K562 (cell line): ENCODE results near the gene SYCE1. TPM values are rescaled to one million over a fixed set of nuclear protein-coding genes. Genes with fewer than 3 reads are reported as not detected.

Source experiments
- ATAC-seq: fragments of 200-7000 bp; cut with Tn5 transposase; 3 replicates; pipeline ENCODE4 v1.9.1; 2020; ENCODE audit warnings: moderate library complexity
- BruUV-seq: library from RNA; stranded (reverse); fragments of 400-500 nt; replicated peaks from 2 replicates; lab custom pipeline; 2021; lab: Mats Ljungman, UMichigan
- CTCF ChIA-PET: fragments of 300-600 bp; formaldehyde crosslinking; extraction: SDS; loops from one replicate; lab custom pipeline; 2021; ENCODE audit warnings: low intra/inter-chr PET ratio; lab: Yijun Ruan, JAX
- POLR2A ChIA-PET: fragments of 300-600, 350-650 bp; sonication (Branson Sonifier 250); formaldehyde crosslinking; extraction: SDS; loops from one replicate; lab custom pipeline; 2021; ENCODE audit warnings: antibody characterized with exemption, inconsistent platforms; lab: Yijun Ruan, JAX
- DNase-seq, 4 experiments: peaks; one replicate each; pipeline versions ENCODE4 v3.0.0 to v3.0.0-alpha.2; 2011 to 2018; ENCODE audit warnings: low spot score in 3 of 4, mixed read lengths in 3 of 4; ENCODE audit errors: extremely low read depth in 1 of 4
- FAIRE-seq: peaks from 2 replicates; lab custom pipeline; 2011; peaks lifted over from hg19 to GRCh38; lab: Jason Lieb, UNC
- H2AFZ ChIP-seq: 2 replicates; pipeline ENCODE4 v1.6.0; 2011; ENCODE audit warnings: low read depth, low read length, control low read depth, inconsistent platforms
- H3K27ac ChIP-seq: fragments of 200-600 bp; 3 replicates; pipeline ENCODE4 v1.8.0; 2011; ENCODE audit warnings: low read depth, mild to moderate bottlenecking, control low read depth, inconsistent platforms, low read length, moderate library complexity, mixed read lengths; ENCODE audit errors: extremely low read depth
- H3K27me3 ChIP-seq, 2 experiments: fragments of 300-600 bp in 1 of 2; 2 replicates in 1 of 2; 3 replicates in 1 of 2; pipeline versions ENCODE4 v1.6.0 to v1.8.0; 2011; ENCODE audit warnings: inconsistent platforms in 2 of 2, low read length in 2 of 2, mild to moderate bottlenecking in 1 of 2, mixed read lengths in 1 of 2, moderate library complexity in 1 of 2; ENCODE audit not compliant: control insufficient read depth in 2 of 2, insufficient read depth in 2 of 2
- H3K36me3 ChIP-seq: fragments of 300-600 bp; 3 replicates; pipeline ENCODE4 v1.8.0; 2011; ENCODE audit warnings: mild to moderate bottlenecking, low read length, inconsistent platforms; ENCODE audit not compliant: control insufficient read depth, insufficient read depth
- H3K4me1 ChIP-seq, 2 experiments: fragments of 200-600 bp in 1 of 2; replicated peaks in 1 of 2; 2 replicates in 1 of 2; 3 replicates in 1 of 2; pipeline versions ENCODE4 v1.5.1 to v1.8.0; 2011; ENCODE audit warnings: inconsistent platforms in 2 of 2, low read length in 2 of 2, mild to moderate bottlenecking in 1 of 2, mixed read lengths in 1 of 2, moderate library complexity in 1 of 2; ENCODE audit not compliant: control insufficient read depth in 2 of 2, insufficient read depth in 2 of 2
- H3K4me2 ChIP-seq: 2 replicates; pipeline ENCODE4 v1.6.1; 2011; ENCODE audit warnings: low read length, control low read depth, inconsistent platforms, mixed read lengths; ENCODE audit not compliant: insufficient read depth
- H3K4me3 ChIP-seq: fragments of 200-600 bp; sonication (generic), shearing (Covaris generic); 2 replicates; pipeline ENCODE4 v1.5.1; 2016; ENCODE audit warnings: control low read depth, inconsistent platforms
- H3K79me2 ChIP-seq: fragments of 200-600 bp; 3 replicates; pipeline ENCODE4 v1.8.0; 2011; ENCODE audit warnings: low read length, inconsistent platforms; ENCODE audit not compliant: control insufficient read depth, insufficient read depth
- H3K9ac ChIP-seq, 2 experiments: 2 replicates each; pipeline versions ENCODE4 v1.6.0 to v1.6.1; 2011; ENCODE audit warnings: low read depth in 2 of 2, low read length in 2 of 2, control low read depth in 1 of 2, inconsistent platforms in 1 of 2, mild to moderate bottlenecking in 1 of 2, mixed read lengths in 1 of 2; ENCODE audit not compliant: insufficient read depth in 1 of 2
- H3K9me1 ChIP-seq: one replicate; pipeline ENCODE4 v1.6.0; 2011; ENCODE audit warnings: inconsistent platforms, mild to moderate bottlenecking, low read length, moderate library complexity; ENCODE audit not compliant: control insufficient read depth, insufficient read depth
- H3K9me3 ChIP-seq: replicated peaks from 2 replicates; pipeline ENCODE4 v1.5.1; 2011; ENCODE audit warnings: low read depth, low read length, inconsistent platforms; ENCODE audit not compliant: control insufficient read depth, insufficient read depth
- H4K20me1 ChIP-seq: replicated peaks from 2 replicates; pipeline ENCODE4 v1.6.1; 2011; ENCODE audit warnings: low read length, inconsistent platforms, mixed read lengths; ENCODE audit not compliant: control insufficient read depth, insufficient read depth
- CHCHD3 ChIP-seq: fragments of 250-450 bp; sonication (Bioruptor Pico); IDR thresholded peaks from 2 replicates; pipeline ENCODE4 v2.1.2; 2022; ENCODE audit warnings: mild to moderate bottlenecking
- NFE2L1 ChIP-seq: fragments of 450-650 bp; IDR thresholded peaks from 2 replicates; pipeline ENCODE4 v1.6.1; 2016; ENCODE audit warnings: missing genetic modification characterization, low read depth, mild to moderate bottlenecking, missing compliant biosample characterization, moderate library complexity, borderline replicate concordance
- RBM25 ChIP-seq: fragments of 200-400 bp; formaldehyde crosslinking; IDR thresholded peaks from 2 replicates; pipeline ENCODE4 v1.6.1; 2018; ENCODE audit warnings: low read length, low read depth, moderate library complexity; ENCODE audit not compliant: severe bottlenecking
- SMAD4 ChIP-seq: fragments of 250-450 bp; sonication (Bioruptor Pico); conservative IDR thresholded peaks from 2 replicates; pipeline ENCODE4 v1.8.0; 2021; ENCODE audit warnings: inconsistent platforms, mild to moderate bottlenecking, moderate library complexity
- TCFL5 ChIP-seq: fragments of 250-450 bp; sonication (Bioruptor Pico); conservative IDR thresholded peaks from 2 replicates; pipeline ENCODE4 v1.6.1; 2021; ENCODE audit warnings: mild to moderate bottlenecking, moderate library complexity, matching md5 sums
- ZBTB2 ChIP-seq: fragments of 450-650 bp; IDR thresholded peaks from 2 replicates; pipeline ENCODE4 v1.6.1; 2016; ENCODE audit warnings: antibody characterized with exemption
- ZNF197 ChIP-seq: fragments of 200-800 bp; sonication (Bioruptor generic); IDR thresholded peaks from 2 replicates; pipeline ENCODE4 v1.6.1; 2016; ENCODE audit warnings: low read depth, missing genetic modification characterization, missing compliant biosample characterization
- ZNF217 ChIP-seq: sonication (generic); formaldehyde crosslinking; IDR thresholded peaks from 2 replicates; pipeline ENCODE4 v1.8.0; 2022; ENCODE audit warnings: mild to moderate bottlenecking, missing genetic modification reagents
- WGBS: fragments of 100-300 bp; shearing (Covaris generic); methylation state at CpG from one replicate; pipeline ENCODE4 v1.1.6; 2016; ENCODE audit warnings: low coverage, mixed read lengths; ENCODE audit not compliant: insufficient coverage; ENCODE audit errors: missing lambda C conversion rate; 5-methylcytosine and 5-hydroxymethylcytosine counted together
- in situ Hi-C: fragments of 300-500 bp; cut with MboI; formaldehyde crosslinking; loops from 4 replicates; pipeline ENCODE4 v1.15.0; 2018; ENCODE audit warnings: inconsistent platforms, mixed read lengths
- intact Hi-C: fragments of 100-400 bp; cut with micrococcal nuclease; formaldehyde crosslinking; loops from 2 replicates; pipeline ENCODE4 v1.14.2; 2022
- polyA plus RNA-seq, 8 experiments: library from polyadenylated mRNA; depleted of rRNA in 4 of 8; stranded (reverse) in 5 of 8; unstranded in 3 of 8; fragments of >200 nt; fragmentation: Nextera tagmentation in 2 of 8; fragmentation: Illumina TruSeq in 1 of 8; extraction: Ambion mirVana in 2 of 8; extraction: Trizol in 1 of 8; gene quantifications; 2 replicates each; pipeline versions ENCODE4 v1.2.1 to v1.2.3, GENCODE V29; 2011 to 2014; ENCODE audit warnings: inconsistent platforms in 1 of 8, missing spikeins in 1 of 8
- total RNA-seq, 7 experiments: library from RNA; depleted of rRNA in 6 of 7; stranded (reverse); fragments of >200 nt in 6 of 7; fragmentation: Illumina TruSeq in 2 of 7; extraction: Trizol in 2 of 7; gene quantifications; 2 replicates each; pipeline versions ENCODE4 v1.2.1 to v1.2.3, GENCODE V29; 2011 to 2021; ENCODE audit warnings: low replicate concordance in 1 of 7
- TF ChIP-seq, protein P1 (sequence below): sonication (generic); formaldehyde crosslinking; IDR thresholded peaks from 2 replicates; pipeline ENCODE4 v1.8.0; 2022; ENCODE audit warnings: missing genetic modification reagents, mild to moderate bottlenecking, borderline replicate concordance

The SYCE1 gene
- total and polyA plus RNA-seq, 9 of the 15 experiments (the other 6 are each of a cell fraction or from before 2014, with no cell fraction given) = not detected

GRCh38 chr10:133515471-133515870, 49.9 kb downstream of the SYCE1 start:
- H3K27ac ChIP-seq = no peak overlapping the region
- H3K4me3 ChIP-seq = no peak overlapping the region
- BruUV-seq = no TSS peak
- CTCF ChIA-PET = no interaction called here
- H3K4me2 ChIP-seq = no peak overlapping the region
- H3K9ac ChIP-seq = no peak overlapping the region
- H3K36me3 ChIP-seq = no peaks in the 10 kb centered on the region
- no peaks in the 10 kb centered on the region for H3K9me1 ChIP-seq
- POLR2A ChIA-PET = no interaction called here
- intact Hi-C loops = no loop called here
- no peak overlapping the region for H2AFZ ChIP-seq
- FAIRE-seq (no peak), DNase-seq (no peak), ATAC-seq (no peak)
- no peaks in the 10 kb centered on the region for H3K9me3 ChIP-seq
- H3K27me3 ChIP-seq = no peaks in the 10 kb centered on the region
- peaks cover 0 to 6% of the 10 kb centered on the region in 2 experiments; a peak in 3 of 5 replicates for H3K4me1 ChIP-seq
- H4K20me1 ChIP-seq = no peaks in the 10 kb centered on the region
- no peaks in the 10 kb centered on the region for H3K79me2 ChIP-seq
- TF ChIP-seq NFE2L1 (tag) (no peak), CHCHD3 (CRISPR knock-in tag) (no peak), ZNF197 (no peak), TCFL5 (no peak), SMAD4 (CRISPR knock-in tag) (no peak), ZBTB2 (no peak), RBM25 (no peak), ZNF217 (no peak)
- TF ChIP-seq, protein P1, sequence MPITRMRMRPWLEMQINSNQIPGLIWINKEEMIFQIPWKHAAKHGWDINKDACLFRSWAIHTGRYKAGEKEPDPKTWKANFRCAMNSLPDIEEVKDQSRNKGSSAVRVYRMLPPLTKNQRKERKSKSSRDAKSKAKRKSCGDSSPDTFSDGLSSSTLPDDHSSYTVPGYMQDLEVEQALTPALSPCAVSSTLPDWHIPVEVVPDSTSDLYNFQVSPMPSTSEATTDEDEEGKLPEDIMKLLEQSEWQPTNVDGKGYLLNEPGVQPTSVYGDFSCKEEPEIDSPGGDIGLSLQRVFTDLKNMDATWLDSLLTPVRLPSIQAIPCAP (CRISPR knock-in tag) = no peak
- under 1% methylated on average over 4 of the region's 4 CpGs for WGBS
- in situ Hi-C loops = no loop called here
